Esophagus squamous epithelium (tissue), 5 donors: ENCODE measurements around the gene FGD4. TPM values are rescaled to one million over a fixed set of nuclear protein-coding genes. Genes with fewer than 3 reads are reported as not detected.

Experiments used
- DNase-seq: peaks from one replicate; lab custom pipeline; 2025; lab: John Stamatoyannopoulos, UW
- H3K27ac ChIP-seq, 4 donors: fragments of 200-600 bp; sonication (generic); one replicate each; pipeline ENCODE4 v1.5.1; 2016 to 2019; ENCODE audit warnings: mild to moderate bottlenecking in 1 of 4
- H3K27me3 ChIP-seq, 4 donors: fragments of 200-600 bp; sonication (generic); 1 replicate in 3 of 4; 2 replicates in 1 of 4; pipeline versions ENCODE4 v1.5.1 to v1.6.0; 2017 to 2021; ENCODE audit warnings: antibody characterized with exemption in 1 of 4
- H3K36me3 ChIP-seq, 3 donors: fragments of 200-600 bp; sonication (generic); one replicate each; pipeline ENCODE4 v1.5.1; 2016 to 2019
- H3K4me1 ChIP-seq, 3 donors: fragments of 200-600 bp; sonication (generic); one replicate each; pipeline ENCODE4 v1.5.1; 2017 to 2019
- H3K4me3 ChIP-seq, 4 donors: fragments of 200-600 bp; sonication (generic); 1 replicate in 3 of 4; 2 replicates in 1 of 4; pipeline ENCODE4 v1.5.1; 2016 to 2019; ENCODE audit warnings: mild to moderate bottlenecking in 2 of 4, moderate library complexity in 1 of 4
- H3K9me3 ChIP-seq, 3 donors: fragments of 200-600 bp; sonication (generic); one replicate each; pipeline ENCODE4 v1.5.1; 2016 to 2019
- POLR2A ChIP-seq, 4 donors: fragments of 450-650 bp; IDR thresholded peaks; one replicate each; pipeline ENCODE4 v1.6.1; 2017; ENCODE audit warnings: antibody characterized with exemption in 4 of 4, mild to moderate bottlenecking in 4 of 4, moderate library complexity in 3 of 4
- WGBS, 2 donors: methylation state at CpG; one replicate each; pipeline ENCODE4 v1.1.5; 2018; 5-methylcytosine and 5-hydroxymethylcytosine counted together
- intact Hi-C: fragments of 100-400 bp; cut with DNase I; formaldehyde crosslinking; loops from one replicate; pipeline ENCODE4 v1.15.0; 2022
- total RNA-seq, 4 donors: library from RNA; depleted of rRNA; stranded (reverse); fragments of >200 nt; gene quantifications; one replicate each; pipeline ENCODE4 v1.1.0, GENCODE V29; 2016
- TF ChIP-seq, protein P1 (sequence below), 6 experiments: fragments of 450-650 bp in 4 of 6; fragments of 200-600 bp in 2 of 6; sonication (generic) in 2 of 6; IDR thresholded peaks; one replicate each; pipeline ENCODE4 v1.5.1; 2016 to 2019; ENCODE audit warnings: antibody characterized with exemption in 6 of 6, mild to moderate bottlenecking in 4 of 6, moderate library complexity in 4 of 6
- donor health status: DM: yes; HTN: yes; CAD: no.

FGD4 gene
- total RNA-seq, 4 donors from 2014 or later = 17.0 to 49.8 (median 25.6) TPM

DNA sequence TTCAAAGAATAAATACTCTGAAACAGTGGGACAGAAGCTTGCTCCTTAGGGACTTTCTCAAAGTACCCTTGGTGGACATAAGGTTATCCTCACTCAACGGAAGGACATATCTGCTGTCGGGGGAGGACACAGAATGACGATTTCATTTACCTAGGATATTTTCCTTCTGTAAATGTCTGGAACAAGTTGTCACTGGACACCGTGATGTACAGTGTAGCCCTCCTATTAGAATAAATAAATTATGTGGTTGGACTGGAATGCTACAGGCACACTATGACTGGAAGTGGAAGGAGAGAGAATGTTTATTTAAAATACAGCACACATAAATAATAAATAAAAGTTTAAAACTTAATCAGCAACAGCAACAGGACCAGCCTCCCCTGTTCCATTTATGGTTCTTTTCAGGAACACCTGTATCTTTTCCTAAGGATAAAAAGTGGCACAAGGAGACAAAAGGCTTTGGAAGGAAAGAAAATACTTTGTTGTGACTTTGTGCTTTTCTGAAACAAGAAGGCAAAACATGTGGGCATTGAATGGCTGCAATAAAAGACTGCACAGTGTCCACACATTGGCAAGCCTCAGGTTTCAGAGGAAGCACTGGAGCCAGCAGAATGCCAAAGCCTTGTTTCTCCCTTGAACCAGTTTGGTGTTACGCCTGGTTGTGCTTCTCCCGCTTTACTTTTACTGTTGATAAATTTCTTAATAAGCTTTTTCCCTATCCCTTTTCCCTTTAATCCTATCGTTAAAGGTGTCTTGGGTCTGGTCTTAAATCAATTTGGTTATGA, 36.8 kb downstream of the FGD4 start:
- no peak overlapping the region for H3K27ac ChIP-seq
- H3K36me3 ChIP-seq = no peaks in the 10 kb centered on the region
- no peak overlapping the region for H3K4me3 ChIP-seq
- no peaks in the 10 kb centered on the region for H3K9me3 ChIP-seq
- 73 to 74% methylated on average over 7 of the region's 7 CpGs for WGBS, 2 donors
- H3K4me1 ChIP-seq = peaks cover 0 to 14% (median 5%) of the 10 kb centered on the region in 3 donors
- no peaks in the 10 kb centered on the region for H3K27me3 ChIP-seq
- intact Hi-C loops = no loop called here
- no peak for TF ChIP-seq POLR2A (IDR thresholded peaks at IDR 0.05)
- TF ChIP-seq, protein P1, sequence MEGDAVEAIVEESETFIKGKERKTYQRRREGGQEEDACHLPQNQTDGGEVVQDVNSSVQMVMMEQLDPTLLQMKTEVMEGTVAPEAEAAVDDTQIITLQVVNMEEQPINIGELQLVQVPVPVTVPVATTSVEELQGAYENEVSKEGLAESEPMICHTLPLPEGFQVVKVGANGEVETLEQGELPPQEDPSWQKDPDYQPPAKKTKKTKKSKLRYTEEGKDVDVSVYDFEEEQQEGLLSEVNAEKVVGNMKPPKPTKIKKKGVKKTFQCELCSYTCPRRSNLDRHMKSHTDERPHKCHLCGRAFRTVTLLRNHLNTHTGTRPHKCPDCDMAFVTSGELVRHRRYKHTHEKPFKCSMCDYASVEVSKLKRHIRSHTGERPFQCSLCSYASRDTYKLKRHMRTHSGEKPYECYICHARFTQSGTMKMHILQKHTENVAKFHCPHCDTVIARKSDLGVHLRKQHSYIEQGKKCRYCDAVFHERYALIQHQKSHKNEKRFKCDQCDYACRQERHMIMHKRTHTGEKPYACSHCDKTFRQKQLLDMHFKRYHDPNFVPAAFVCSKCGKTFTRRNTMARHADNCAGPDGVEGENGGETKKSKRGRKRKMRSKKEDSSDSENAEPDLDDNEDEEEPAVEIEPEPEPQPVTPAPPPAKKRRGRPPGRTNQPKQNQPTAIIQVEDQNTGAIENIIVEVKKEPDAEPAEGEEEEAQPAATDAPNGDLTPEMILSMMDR (IDR thresholded peaks at IDR 0.05) = no peak
- DNase-seq = no peak

DNA sequence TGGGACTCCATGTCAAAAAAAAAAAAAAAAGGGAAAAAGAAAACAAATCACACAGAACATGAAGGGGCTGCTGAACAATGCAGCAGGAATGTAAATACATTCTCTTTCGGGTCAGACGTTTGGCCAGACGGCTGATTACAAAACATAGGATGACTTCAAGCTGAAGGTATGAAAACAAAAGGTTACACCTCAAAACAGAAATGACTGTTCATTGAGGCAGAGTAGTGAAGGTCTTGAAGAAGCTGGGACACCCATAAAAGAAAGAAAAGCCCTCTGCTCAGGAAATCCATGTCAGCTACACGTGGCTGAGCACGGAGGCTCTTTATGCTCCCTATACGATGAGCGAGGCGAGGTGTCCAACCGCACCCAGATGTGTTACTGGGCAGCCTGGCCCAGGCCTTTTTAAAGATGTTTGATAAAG, 37.7 kb downstream of the FGD4 start:
- peaks cover 0 to 14% (median 5%) of the 10 kb centered on the region in 3 donors for H3K4me1 ChIP-seq
- H3K4me3 ChIP-seq = no peak overlapping the region
- H3K27ac ChIP-seq = no peak overlapping the region
- no peak for DNase-seq
- TF ChIP-seq, protein P1 (IDR thresholded peaks at IDR 0.05) = no peak
- no peak for TF ChIP-seq POLR2A (IDR thresholded peaks at IDR 0.05)
- H3K27me3 ChIP-seq = no peaks in the 10 kb centered on the region
- intact Hi-C loops = no loop called here
- no peaks in the 10 kb centered on the region for H3K36me3 ChIP-seq
- WGBS, 2 donors = 64 to 65% methylated on average over 9 of the region's 9 CpGs
- no peaks in the 10 kb centered on the region for H3K9me3 ChIP-seq

DNA sequence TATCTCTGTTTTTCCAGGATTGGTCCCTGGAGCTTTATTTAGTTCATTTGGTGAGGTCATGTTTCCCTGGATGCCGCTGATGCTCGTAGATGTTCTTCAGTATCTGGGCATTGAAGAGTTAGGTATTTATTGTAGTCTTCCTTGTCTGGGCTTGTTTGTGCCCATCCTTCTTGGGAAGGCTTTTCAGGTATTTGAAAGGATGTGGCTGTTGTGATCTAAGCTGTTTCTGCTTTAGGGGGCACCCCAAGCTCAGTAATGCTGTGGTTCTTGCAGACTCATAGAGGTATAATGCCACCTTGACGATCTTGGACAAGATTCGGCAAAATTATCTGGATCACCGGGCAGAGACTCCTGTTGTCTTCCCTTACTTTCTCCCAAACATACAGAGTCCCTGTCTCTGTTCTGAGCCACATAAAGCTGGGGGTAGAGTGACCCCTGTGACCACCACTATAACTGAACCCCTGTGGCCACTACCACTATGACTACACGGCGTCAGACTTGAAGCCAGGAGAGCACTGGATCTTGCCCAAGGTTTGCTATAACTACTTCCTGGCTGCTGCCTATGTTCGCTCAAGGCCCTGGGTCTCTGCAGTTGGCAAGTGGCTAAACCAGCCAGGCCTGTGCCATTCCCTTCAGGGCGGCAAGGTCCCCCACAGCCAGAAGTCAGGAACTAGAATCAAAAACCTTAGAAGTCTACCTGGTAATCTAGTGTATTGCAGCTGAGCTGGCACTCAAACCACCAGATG, 40.9 kb downstream of the FGD4 start:
- TF ChIP-seq, protein P1 (IDR thresholded peaks at IDR 0.05) = no peak
- no peak for TF ChIP-seq POLR2A (IDR thresholded peaks at IDR 0.05)
- H3K9me3 ChIP-seq = no peaks in the 10 kb centered on the region
- H3K4me3 ChIP-seq = no peak overlapping the region
- peaks cover 4 to 21% (median 11%) of the 10 kb centered on the region in 3 donors for H3K4me1 ChIP-seq
- 53 to 58% methylated on average over 3 to 7 of the region's 9 CpGs for WGBS, 2 donors
- H3K27ac ChIP-seq = peak overlapping the region in 1 of 4 donors; percentile 25
- no peak for DNase-seq
- no peaks in the 10 kb centered on the region for H3K27me3 ChIP-seq
- no peaks in the 10 kb centered on the region for H3K36me3 ChIP-seq
- intact Hi-C loops = no loop called here

DNA sequence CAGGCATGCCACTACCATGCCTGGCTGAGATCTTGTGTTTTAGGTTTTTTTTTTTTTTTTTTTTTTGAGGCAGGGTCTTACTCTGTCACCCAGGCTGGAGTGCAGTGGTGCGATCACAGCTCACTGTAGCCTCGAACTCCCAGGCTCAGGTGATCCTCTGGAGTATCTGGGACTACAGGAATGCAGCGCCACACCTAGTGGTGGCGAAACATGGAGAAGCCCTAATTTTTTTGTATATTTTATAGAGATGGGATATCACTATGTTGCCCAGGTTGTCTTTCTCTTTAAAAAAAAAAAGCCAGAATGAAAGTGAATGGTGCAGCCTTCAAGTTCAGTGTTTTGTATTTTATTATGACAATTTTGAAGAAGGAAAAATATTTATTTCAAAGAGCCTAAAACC, 44.1 kb downstream of the FGD4 start:
- no peak overlapping the region for H3K4me3 ChIP-seq
- H3K9me3 ChIP-seq = no peaks in the 10 kb centered on the region
- H3K27me3 ChIP-seq = no peaks in the 10 kb centered on the region
- no peak for DNase-seq
- no peaks in the 10 kb centered on the region for H3K36me3 ChIP-seq
- WGBS, 2 donors = 79 to 100% methylated on average over 2 to 3 of the region's 4 CpGs
- H3K27ac ChIP-seq = no peak overlapping the region
- intact Hi-C loops = no loop called here
- H3K4me1 ChIP-seq = peaks cover 4 to 30% (median 11%) of the 10 kb centered on the region in 3 donors
- no peak for TF ChIP-seq POLR2A (IDR thresholded peaks at IDR 0.05)
- TF ChIP-seq, protein P1 (IDR thresholded peaks at IDR 0.05) = no peak

DNA sequence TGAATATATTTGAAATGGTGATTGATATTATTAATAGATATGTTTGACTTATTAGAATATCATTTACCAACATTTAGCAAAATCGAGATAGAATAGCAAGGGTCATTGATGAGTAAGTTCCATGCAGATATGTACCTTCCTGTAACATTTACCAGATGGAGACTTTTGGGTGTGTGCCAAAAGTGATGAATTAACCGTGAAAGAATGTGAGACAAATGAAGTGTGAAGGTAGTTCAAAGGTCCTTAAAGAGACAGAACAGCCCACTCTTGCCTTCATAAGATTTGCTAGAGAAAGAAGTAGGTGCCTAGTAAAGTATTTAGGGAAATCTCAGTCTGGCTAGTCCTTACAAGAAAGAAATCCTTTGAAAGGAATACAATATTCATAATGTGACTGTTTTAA, 45.5 kb downstream of the FGD4 start:
- Histone ChIP-seq H3K4me1 (peaks cover 4 to 27% (median 11%) of the 10 kb centered on the region in 3 donors), H3K27me3 (no peaks in the 10 kb centered on the region), H3K4me3 (no peak overlapping the region), H3K9me3 (no peaks in the 10 kb centered on the region), H3K27ac (no peak overlapping the region), H3K36me3 (no peaks in the 10 kb centered on the region)
- intact Hi-C loops = no loop called here
- WGBS, 2 donors = 13 to 19% methylated on average over 2 of the region's 2 CpGs
- no peak for DNase-seq
- TF ChIP-seq, protein P1 (IDR thresholded peaks at IDR 0.05) = no peak
- TF ChIP-seq POLR2A (IDR thresholded peaks at IDR 0.05) = no peak
